Activated CD4-positive, alpha-beta T cell treated with anti-CD3 and anti-CD28 coated beads, Interleukin-2, amount 50 U/mL, for 4 hours (primary cell): Measurements from ENCODE around the gene RADIL.
A peak's percentile ranks its signal among the peaks of the same experiment; 100 is the strongest.
"Not testable (repeated sequence)": the region's sequence is repeated elsewhere in the genome, so short reads cannot be mapped to it uniquely, and the experiment has no call there.

Experiments
- DNase-seq, 2 experiments: peaks; one replicate each; pipeline ENCODE4 v3.0.0-alpha.2; 2020

The RADIL gene, protein sequence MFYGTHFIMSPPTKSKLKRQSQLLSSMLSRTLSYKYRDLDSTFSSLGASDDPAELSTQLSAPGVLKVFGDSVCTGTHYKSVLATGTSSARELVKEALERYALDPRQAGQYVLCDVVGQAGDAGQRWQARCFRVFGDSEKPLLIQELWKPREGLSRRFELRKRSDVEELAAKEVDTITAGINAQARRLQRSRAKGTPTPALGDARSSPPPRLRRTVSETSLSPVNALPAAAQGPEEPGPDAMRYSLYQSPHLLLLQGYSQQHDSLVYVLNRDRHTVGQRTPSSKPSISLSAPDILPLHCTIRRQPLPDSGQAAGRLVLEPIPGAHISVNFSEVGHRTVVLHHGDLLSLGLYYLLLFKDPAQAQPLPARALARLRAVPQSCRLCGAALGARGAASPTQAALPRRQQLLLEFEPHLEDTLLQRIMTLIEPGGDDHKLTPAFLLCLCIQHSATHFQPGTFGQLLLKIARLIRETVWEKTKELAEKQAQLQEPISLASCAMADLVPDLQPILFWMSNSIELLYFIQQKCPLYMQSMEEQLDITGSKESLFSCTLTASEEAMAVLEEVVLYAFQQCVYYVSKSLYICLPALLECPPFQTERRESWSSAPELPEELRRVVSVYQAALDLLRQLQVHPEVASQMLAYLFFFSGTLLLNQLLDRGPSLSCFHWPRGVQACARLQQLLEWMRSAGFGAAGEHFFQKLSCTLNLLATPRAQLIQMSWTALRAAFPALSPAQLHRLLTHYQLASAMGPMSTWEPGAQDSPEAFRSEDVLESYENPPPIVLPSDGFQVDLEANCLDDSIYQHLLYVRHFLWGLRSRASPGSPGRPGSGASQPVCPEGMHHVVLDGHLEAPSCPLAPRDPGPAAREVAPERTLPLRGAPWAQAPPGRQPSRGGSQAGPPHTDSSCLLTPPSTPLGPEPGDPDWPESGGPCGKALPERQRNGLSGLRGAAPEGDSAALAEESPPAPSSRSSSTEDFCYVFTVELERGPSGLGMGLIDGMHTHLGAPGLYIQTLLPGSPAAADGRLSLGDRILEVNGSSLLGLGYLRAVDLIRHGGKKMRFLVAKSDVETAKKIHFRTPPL

GRCh38 chr7:4883372-4884144, at the start of gene RADIL:
Gene RADIL, minus strand, starts transcription at chr7:4883716. Its CDS starts 5,577 bp downstream, at chr7:4878139.
- DNase-seq, result peak; percentile 77

- DNase-seq, result no peak
These were observed 48.4 kb upstream of the RADIL start for GRCh38 chr7:4931943-4932342.

DNA sequence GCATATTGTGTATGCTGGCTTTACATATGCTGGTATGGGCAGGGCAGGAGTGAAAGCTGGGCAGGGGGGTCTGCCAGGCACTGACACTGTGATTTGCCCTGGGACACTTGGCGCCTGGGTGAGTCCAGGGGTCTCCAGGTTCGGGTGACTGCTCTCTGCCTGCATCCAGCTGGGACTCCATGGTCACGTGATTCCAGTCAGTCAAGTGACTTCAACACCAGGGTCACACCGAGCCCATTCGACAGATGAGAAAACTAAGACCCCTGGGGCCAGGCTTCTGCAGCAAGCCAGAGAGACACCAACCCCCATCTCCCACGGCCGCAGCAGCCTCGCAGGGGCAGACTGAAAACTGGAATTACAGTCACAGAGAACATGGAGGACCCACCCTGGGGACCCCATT, 45.5 kb upstream of the RADIL start:
- no peak for DNase-seq

DNA sequence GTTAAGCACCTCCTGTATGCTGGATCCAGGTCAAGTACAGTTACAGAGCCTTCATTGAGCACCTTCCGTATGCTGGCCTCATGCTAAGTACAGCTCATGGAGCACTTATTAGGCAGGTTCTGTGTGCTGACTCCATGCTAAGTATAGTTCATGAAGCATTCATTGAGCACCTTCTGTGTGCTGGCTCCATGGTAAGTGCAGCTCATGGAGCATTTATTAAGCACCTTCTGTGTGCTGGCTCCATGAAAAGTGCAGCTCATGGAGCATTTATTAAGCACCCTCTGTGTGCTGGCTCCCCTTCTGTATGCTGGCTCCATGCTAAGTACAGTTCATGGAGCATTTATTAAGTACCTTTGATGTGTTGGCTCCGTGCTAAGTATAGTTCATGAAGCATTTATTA, 44.9 kb upstream of the RADIL start:
- no peak for DNase-seq

- DNase-seq, result no peak
These were observed 36.7 kb upstream of the RADIL start for GRCh38 chr7:4919969-4920766.

DNA sequence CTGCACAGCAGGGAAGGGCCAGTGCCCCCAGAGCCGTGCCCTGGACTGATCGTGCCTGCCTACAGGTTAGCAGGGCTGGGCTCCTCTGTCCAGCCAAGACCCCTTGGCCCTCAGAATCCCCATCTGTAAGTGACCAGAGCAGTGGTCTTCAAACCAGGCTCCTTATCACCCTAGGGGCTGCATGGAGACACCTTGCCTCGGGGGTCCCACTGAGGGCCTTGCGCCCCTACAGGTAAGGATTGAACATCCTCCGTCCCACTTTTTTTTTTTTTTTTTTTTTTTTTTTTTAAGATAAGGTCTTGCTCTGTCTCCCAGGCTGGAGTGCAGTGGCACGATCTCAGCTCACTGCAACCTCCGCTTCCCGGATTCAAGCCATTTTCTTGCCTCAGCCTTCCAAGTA, 32.6 kb upstream of the RADIL start:
- no peak for DNase-seq

DNA sequence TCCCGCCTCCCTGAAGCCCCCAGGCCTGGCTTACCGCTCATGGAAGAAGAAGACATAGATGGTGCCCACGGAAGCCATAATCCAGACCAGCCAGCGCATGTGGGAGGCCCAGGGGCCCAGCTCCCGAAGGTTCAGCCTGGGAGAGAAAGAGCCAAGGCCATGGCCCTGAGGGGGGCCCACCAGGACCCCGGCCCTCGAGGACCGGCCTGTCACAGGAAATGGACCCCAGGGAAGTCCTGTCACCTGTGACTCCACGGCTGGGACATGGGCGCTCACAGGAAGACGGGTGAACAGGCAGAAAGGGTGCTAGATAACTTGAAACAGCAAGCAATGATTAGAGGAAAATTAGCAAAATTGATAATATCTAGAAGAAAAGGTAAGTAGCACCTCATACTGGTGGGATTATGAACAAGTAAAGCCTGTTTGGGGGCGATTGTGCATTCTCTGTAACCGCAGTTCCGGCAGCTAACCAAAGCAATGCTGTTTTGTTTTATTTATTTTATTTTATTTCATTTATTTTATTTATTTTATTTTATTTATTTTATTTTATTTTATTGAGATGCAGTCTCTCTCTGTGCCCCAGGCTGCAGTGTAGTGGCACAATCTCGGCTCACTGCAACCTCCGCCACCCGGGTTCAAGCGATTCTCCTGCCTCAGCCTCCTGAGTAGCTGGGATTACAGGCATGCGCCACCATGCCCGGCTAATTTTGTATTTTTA, 27.8 kb upstream of the RADIL start:
- DNase-seq, result no peak

DNA sequence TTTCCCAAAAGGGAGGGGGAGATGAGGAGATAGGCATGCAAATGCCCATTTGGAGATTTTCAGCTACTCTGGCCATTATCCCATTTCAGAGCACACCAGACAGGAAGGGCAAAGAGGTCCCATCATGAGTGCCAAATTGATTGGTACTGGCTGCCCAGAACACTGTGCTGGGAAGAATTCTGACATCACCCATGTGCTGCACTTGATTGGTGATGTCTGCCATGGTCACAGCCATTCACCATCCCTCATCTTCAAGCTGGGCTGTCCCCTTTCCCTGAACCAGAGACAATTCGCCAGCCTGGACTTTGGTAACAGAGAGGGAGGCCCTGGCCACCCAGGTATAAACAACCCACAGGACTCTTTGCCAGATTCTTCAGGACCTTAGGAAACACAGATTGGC, 23.2 kb upstream of the RADIL start:
- DNase-seq, result no peak

DNA sequence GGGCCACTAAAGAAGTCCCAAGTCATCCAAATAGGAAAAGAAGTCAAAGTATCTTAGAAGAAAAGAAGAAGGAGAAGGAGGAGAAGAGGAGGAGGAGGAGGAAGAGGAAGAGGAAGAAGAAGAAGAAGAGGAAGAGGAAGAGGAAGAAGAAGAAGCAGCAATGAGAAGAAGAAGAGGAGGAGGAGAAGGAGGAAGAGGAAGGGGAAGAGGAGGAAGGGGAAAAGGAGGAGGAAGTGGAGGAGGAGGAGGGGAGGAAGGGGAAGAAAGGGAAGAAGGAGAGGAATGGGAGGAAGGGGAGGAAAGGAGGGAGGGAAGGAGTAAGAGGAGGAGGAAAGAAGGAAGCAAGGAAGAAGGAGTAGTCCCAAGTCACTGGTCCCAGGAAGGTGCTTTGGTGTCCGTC, 21.7 kb upstream of the RADIL start:
- no peak for DNase-seq

DNA sequence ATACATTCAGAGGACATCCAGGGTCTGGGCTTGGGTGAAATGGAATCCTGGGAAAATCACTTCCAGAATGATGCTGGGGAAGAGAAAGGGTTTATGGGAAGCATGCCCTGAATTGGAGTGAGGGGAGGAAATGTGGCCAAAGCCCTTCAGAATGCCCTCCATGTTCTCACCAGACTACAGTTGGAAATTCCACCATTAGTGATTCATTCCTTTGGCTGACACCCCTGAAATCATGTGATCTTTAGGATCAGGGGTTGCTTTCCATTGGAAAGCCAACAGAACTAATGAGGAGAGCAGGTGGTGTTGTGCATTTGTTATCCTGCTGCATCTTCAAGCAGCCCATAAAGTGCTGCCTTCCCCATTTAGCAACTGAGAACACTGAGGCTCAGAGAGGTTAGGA, 20.8 kb upstream of the RADIL start:
- no peak for DNase-seq

DNA sequence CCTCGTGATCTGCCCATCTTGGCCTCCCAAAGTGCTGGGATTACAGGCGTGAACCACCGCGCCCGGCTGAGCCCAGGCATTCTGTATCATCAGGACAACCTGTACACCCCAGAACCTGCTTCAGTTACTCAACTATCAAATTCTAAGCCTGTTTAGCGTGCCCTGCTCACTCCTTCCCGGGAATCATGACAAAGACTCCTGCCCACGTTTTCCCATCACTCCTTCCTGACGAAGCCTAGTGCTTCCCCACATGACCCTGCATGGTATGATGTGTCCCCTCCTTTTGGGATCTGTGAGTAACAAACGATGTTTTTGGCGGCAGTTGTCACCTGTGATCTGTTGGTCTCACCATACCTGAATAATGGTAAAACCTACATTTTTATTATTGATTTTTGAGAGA, 12.2 kb upstream of the RADIL start:
- DNase-seq, result no peak

GRCh38 chr7:4894482-4894881, 11.0 kb upstream of the RADIL start:
- DNase-seq, result no peak

DNA sequence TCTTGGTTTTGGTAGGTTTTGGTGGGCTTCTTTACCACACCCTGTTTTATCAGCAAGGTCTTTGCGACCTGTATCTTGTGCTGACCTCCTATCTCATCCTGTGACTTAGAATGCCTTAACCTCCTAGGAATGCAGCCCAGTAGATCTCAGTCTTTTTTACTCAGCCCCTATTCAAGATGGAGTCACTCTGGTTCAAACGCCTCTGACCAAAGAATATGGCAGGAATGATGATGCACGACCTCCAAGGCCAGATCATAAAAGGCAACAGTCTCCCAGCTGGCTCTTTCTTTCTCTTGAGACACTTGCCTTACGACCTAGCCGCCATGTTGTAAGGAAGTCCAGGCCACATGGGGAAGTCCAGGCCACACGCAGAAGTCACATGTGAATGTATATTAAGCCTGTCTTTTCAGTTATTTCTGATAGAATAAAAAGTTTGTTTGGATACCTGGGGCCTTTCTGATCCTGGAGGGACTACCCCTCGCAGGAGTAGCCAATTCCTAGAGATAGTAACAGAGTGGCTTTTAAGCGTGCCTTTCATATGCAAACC, 10.5 kb upstream of the RADIL start:
- no peak for DNase-seq

- not testable (repeated sequence) for DNase-seq
These were observed 9.7 kb upstream of the RADIL start for GRCh38 chr7:4893188-4893587.

DNA sequence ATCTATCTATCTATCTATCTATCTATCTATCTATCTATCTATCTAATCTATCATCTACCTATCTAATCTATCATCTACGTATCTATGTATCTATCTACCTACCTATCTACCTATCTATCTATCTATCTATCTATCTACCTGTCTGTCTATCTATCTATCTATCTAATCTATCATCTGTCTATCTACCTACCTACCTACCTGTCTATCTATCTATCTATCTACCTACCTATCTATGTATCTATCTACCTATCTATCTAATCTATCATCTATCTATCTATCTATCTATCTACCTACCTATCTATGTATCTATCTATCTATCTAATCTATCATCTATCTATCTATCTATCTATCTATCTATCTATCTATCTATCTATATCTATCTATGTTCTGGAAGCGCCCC, 8.0 kb upstream of the RADIL start:
- DNase-seq, result not testable (repeated sequence)

- no peak for DNase-seq
These were observed 6.2 kb upstream of the RADIL start for GRCh38 chr7:4889682-4890081.

DNA sequence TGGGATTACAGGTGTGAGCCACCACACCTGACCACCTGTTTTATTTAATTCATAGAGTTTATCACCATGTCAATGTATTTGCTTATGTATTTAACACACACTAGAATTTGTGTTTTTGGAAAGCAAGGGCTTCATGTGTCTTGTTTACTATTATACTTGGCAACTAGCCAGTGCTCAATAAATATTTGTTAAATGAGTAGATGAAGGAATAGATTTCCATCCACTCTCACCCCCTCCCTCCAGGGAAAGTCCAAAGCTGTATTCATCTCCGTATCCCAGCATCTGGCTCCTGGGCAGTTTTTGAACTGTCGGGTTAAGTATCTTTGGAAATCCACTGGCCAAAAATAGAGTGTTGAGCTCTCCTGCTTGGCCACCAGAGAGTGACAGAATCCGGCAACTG, 4.6 kb upstream of the RADIL start:
- DNase-seq, result no peak

GRCh38 chr7:4886671-4887070, 3.2 kb upstream of the RADIL start:
- no peak for DNase-seq

- no peak for DNase-seq
These were observed 1.8 kb upstream of the RADIL start for GRCh38 chr7:4885317-4885807.

DNA sequence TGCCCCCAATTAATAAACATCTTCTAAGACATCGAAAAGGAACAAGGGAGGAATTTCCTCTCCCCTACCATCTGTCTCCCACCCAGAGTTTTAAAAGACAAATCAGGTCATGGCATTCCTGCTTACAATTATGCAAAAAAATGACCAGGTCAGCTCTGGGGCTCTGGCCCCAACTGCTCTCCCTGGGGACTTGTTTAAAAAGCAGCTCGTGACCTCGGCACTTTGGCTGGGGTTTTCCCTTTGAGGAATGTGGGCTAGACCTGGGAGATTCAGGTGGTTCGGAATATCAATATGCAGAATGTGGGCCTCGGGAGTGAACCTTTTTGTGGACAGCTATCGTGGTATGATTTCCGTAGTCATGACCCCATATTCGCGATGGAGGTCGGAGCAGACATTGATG, 648 bp upstream of the RADIL start:
- no peak for DNase-seq

DNA sequence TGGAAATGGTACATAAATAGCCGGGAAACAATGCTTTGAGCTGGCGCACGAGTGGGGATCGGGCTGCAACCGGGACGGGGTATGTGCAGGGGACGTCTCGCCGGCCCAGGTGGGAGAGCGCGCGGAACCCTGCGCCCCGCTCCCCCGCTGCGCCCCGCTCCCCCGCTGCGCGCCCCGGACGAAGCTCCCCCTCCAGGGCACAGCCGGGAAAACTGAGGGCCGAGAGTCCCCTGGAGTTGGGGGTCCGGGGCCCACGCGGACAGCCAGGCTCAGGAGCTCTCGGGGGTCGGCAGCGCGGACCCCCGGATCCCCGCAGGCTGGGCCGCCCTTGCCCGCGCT, 514 bp downstream of the RADIL start:
- no peak for DNase-seq
